Uterus (tissue), 2 donors: ENCODE results near the gene TBC1D1.

Experiments used
- CTCF ChIP-seq, 4 experiments: fragments of 200-600 bp in 2 of 4; fragments of 450-650 bp in 2 of 4; sonication (generic) in 2 of 4; IDR thresholded peaks; one replicate each; pipeline ENCODE4 v1.5.1; 2016 to 2019; ENCODE audit warnings: antibody characterized with exemption in 4 of 4, mild to moderate bottlenecking in 2 of 4, moderate library complexity in 1 of 4
- POLR2A ChIP-seq, 2 donors: fragments of 450-650 bp; IDR thresholded peaks; one replicate each; pipeline ENCODE4 v1.6.1; 2016; ENCODE audit warnings: antibody characterized with exemption in 2 of 2, mild to moderate bottlenecking in 1 of 2, moderate library complexity in 1 of 2

DNA sequence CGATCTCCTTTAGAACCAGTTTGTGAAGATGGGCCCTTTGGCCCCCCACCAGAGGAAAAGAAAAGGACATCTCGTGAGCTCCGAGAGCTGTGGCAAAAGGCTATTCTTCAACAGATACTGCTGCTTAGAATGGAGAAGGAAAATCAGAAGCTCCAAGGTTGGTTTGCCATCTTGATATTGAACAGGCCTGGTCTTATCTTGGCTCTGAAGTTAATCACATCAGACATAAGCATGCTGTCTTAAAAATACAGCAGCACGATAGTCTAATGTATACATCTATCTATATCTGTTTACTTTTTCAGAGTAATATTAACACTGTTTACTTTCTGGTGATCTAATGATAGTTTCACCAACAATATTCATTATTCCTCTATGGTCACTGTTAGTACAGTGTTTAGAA is 199.1 kb downstream of the TBC1D1 start:
- TF ChIP-seq CTCF (IDR thresholded peaks at IDR 0.05) = no peak
- TF ChIP-seq POLR2A (IDR thresholded peaks at IDR 0.05) = no peak
